ENCODE results near the gene RIOK1.
"Not testable (repeated sequence)": the region's sequence is repeated elsewhere in the genome, so short reads cannot be mapped to it uniquely, and the experiment has no call there.

The RIOK1 gene

GRCh38 chr6:7452898-7453297, 63.3 kb downstream of the RIOK1 start:
- H3K9ac ChIP-seq (ENCODE audit: insufficient read length): no peak overlapping the region
- TF ChIP-seq FOXP2 (optimal IDR thresholded peaks at IDR 0.05; ENCODE audit: control extremely low read depth, extremely low read length, insufficient read depth): no peak
- no peak for TF ChIP-seq EZH2 (IDR thresholded peaks at IDR 0.05)
- TF ChIP-seq POLR2AphosphoS5 (IDR thresholded peaks at IDR 0.05; ENCODE audit: borderline replicate concordance, low read depth, low read length): no peak

DNA sequence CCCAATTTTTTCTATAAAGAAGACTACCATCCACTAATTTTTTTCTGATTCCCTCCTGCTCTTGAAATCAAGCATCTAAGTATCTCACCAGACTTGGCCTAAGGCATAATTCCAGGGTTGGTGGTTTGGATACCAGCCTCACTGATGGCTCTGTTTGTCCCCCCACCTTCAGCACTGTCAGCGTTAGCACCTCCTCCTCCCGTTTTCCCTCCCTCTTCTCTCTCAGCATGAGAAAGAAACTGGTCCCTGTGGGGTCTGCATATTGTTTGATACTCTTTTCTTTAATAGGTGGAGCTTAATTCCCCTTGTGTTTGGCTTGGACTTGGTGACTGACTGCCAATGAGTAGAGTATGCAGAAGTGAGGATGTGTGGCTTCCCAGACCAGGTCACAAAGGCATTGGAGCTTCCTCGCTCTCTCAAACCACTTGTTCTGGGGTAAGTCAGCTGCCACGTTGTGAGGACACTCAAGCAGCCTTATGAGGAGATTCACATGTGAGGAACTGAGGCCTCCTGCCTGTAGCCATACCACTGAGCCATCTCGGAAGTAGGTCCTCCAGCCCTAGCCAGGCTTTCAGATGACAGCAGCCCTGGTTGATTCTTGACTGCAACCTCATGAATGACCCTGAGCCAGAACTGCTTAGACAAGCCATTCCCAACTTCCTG, 65.2 kb downstream of the RIOK1 start:
- H3K9me3 ChIP-seq (ENCODE audit: low read depth, low read length): no peaks in the 10 kb centered on the region
- H3K4me3 ChIP-seq: no peak overlapping the region
- H3K36me3 ChIP-seq (ENCODE audit: insufficient read depth, low read length): no peaks in the 10 kb centered on the region
- H3K27ac ChIP-seq: no peak overlapping the region
- no peak for TF ChIP-seq FOXP2 (optimal IDR thresholded peaks at IDR 0.05; ENCODE audit: control extremely low read depth, extremely low read length, insufficient read depth)
- TF ChIP-seq EZH2 (IDR thresholded peaks at IDR 0.05): no peak
- no peak for TF ChIP-seq POLR2AphosphoS5 (IDR thresholded peaks at IDR 0.05; ENCODE audit: borderline replicate concordance, low read depth, low read length)
- no peak for DNase-seq (ENCODE audit: low read depth, low spot score)
- H3K9ac ChIP-seq (ENCODE audit: insufficient read length): no peak overlapping the region

More at GRCh38 chr6:7452898-7453297, 63.3 kb downstream of the RIOK1 start:
- DNase-seq (ENCODE audit: low read depth, low spot score): no peak
- Histone ChIP-seq H3K27ac (no peak overlapping the region), H3K4me3 (no peak overlapping the region), H3K9me3 (ENCODE audit: low read depth, low read length) (no peaks in the 10 kb centered on the region), H3K36me3 (ENCODE audit: insufficient read depth, low read length) (no peaks in the 10 kb centered on the region)

GRCh38 chr6:7456302-7456701, 66.7 kb downstream of the RIOK1 start:
- H3K9me3 ChIP-seq (ENCODE audit: low read depth, low read length); H3K4me3 ChIP-seq; H3K27ac ChIP-seq; H3K36me3 ChIP-seq (ENCODE audit: insufficient read depth, low read length); H3K9ac ChIP-seq (ENCODE audit: insufficient read length); DNase-seq (ENCODE audit: low read depth, low spot score): not testable (repeated sequence)

DNA sequence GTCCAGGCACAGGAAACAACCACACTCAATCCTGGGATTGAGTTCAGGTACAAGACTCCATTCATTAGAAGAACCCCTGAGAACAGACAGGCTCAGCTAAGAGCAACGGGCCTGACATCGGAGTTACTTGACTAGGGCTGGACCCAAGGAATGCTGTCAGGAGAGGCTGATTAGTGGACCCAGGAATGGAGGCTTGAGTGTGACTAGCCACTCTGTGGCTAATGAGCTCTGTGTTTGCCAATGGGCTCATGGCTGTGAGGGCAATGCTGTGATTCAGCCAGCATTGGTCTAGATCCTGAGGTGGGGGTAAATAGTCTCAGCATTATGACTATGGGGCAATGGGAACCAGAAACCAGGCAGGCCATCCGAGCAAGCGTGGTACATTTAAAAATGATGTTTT, 71.8 kb downstream of the RIOK1 start:
- Histone ChIP-seq H3K4me3 (no peak overlapping the region), H3K36me3 (ENCODE audit: insufficient read depth, low read length) (no peaks in the 10 kb centered on the region), H3K27ac (no peak overlapping the region), H3K9ac (ENCODE audit: insufficient read length) (no peak overlapping the region), H3K9me3 (ENCODE audit: low read depth, low read length) (no peaks in the 10 kb centered on the region)
- TF ChIP-seq EZH2 (IDR thresholded peaks at IDR 0.05): no peak
- no peak for TF ChIP-seq POLR2AphosphoS5 (IDR thresholded peaks at IDR 0.05; ENCODE audit: borderline replicate concordance, low read depth, low read length)
- TF ChIP-seq FOXP2 (optimal IDR thresholded peaks at IDR 0.05; ENCODE audit: control extremely low read depth, extremely low read length, insufficient read depth): no peak
- DNase-seq (ENCODE audit: low read depth, low spot score): no peak

GRCh38 chr6:7463785-7464184, 74.2 kb downstream of the RIOK1 start:
- Histone ChIP-seq H3K9ac (ENCODE audit: insufficient read length) (no peak overlapping the region), H3K9me3 (ENCODE audit: low read depth, low read length) (no peaks in the 10 kb centered on the region), H3K36me3 (ENCODE audit: insufficient read depth, low read length) (no peaks in the 10 kb centered on the region), H3K4me3 (no peak overlapping the region), H3K27ac (no peak overlapping the region)
- no peak for TF ChIP-seq FOXP2 (optimal IDR thresholded peaks at IDR 0.05; ENCODE audit: control extremely low read depth, extremely low read length, insufficient read depth)
- TF ChIP-seq EZH2 (IDR thresholded peaks at IDR 0.05): no peak
- TF ChIP-seq POLR2AphosphoS5 (IDR thresholded peaks at IDR 0.05; ENCODE audit: borderline replicate concordance, low read depth, low read length): no peak
- DNase-seq (ENCODE audit: low read depth, low spot score): no peak

GRCh38 chr6:7467007-7467897, 77.6 kb downstream of the RIOK1 start:
- Histone ChIP-seq H3K27ac (no peak overlapping the region), H3K9me3 (ENCODE audit: low read depth, low read length) (no peaks in the 10 kb centered on the region), H3K4me3 (no peak overlapping the region), H3K36me3 (ENCODE audit: insufficient read depth, low read length) (no peaks in the 10 kb centered on the region), H3K9ac (ENCODE audit: insufficient read length) (no peak overlapping the region)
- no peak for DNase-seq (ENCODE audit: low read depth, low spot score)
- no peak for TF ChIP-seq FOXP2 (optimal IDR thresholded peaks at IDR 0.05; ENCODE audit: control extremely low read depth, extremely low read length, insufficient read depth)
- TF ChIP-seq EZH2 (IDR thresholded peaks at IDR 0.05): no peak
- TF ChIP-seq POLR2AphosphoS5 (IDR thresholded peaks at IDR 0.05; ENCODE audit: borderline replicate concordance, low read depth, low read length): no peak
